Measurements from ENCODE around the gene PPP1R37.

PPP1R37 gene

DNA sequence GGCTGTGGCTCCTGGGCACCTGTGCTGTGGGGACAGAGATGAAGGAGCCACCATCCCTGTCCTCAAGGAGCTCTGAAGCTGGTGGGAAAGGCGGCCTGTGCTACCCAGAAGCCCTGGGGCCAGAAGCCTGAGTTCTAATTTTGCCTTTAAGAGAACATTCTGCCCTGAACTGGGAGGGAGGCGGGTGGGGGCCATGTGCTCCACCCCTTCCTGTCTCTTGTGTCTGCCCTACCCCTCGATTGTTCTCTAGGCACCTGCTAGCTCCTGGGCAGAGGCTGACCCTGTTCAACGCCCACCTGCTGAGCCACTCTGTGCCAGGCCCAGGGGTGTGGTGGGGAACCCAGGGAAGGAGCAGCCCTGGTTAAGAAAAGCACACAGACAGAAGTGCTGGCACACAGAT lies 79.2 kb downstream of the PPP1R37 start:
- no peak for TF ChIP-seq CTCF (IDR thresholded peaks at IDR 0.05)

- no peak for TF ChIP-seq CTCF (IDR thresholded peaks at IDR 0.05)
Observed at GRCh38 chr19:45172611-45173208, 79.7 kb downstream of the PPP1R37 start.

DNA sequence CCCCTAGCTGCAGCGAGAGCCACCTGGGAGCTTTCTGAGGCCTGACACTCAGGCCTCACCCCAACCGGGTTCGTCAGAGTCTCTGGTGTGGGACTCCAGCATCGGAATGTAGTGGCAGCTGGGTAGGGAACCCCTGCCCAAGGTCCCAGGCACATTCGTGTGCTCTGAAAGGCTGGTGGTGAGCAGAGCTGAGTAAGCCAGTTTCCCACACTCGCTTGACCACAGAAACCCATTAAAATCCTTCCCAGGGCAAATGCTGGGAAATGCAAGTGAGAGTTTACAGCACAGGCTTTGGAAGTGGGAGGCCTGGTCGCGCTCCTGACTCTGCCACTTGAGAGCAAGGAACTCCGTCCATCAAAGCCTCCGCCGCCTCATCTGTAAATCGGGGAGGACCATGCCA lies 80.8 kb downstream of the PPP1R37 start:
- no peak for TF ChIP-seq CTCF (IDR thresholded peaks at IDR 0.05)

DNA sequence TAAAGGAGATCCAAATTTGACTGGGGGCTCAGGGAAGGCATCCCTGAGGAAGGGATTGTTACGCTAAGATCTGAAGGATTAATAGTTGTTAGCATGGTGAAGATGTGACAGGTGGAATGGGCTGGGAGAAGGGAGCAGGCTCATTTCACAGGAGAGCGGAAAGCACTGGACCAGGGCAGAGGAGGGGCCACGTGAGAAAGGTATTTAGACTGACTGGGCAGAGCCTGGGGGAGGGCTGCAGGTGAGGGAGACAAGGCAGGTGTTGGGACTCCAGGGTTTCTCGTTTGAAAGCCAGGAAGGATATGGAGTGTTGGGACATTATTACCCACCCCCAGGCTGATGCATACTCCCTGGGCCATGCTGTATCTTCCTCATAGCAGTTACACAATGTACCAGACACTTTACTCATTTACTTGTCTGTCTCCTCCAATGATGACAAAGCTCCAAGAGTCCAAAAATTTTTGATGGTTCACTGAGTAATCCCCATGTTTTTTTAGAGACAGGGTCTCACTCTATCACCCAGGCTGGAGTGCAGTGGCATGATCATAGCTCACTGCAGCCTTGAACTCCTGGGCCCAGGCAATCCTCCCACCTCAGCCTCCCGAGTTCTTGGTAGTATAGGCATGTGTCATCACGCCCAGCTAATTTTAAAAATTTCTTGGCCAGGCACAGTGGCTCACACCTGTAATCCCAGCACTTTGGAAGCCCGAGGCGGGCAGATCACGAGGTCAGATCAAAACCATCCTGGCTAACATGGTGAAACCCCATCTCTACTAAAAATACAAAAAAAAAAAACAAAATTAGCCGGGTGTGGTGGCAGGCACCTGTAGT lies 82.8 kb downstream of the PPP1R37 start:
- TF ChIP-seq CTCF (IDR thresholded peaks at IDR 0.05) = no peak

GRCh38 chr19:45177817-45178261 lies 84.9 kb downstream of the PPP1R37 start, which contains the start of gene TRAPPC6A:
Gene TRAPPC6A, minus strand, starts transcription at chr19:45178237. Its CDS starts 19 bp downstream, at chr19:45178218.
- TF ChIP-seq CTCF (IDR thresholded peaks at IDR 0.05) = no peak

GRCh38 chr19:45178262-45179071 lies 85.5 kb downstream of the PPP1R37 start, which contains the start of gene BLOC1S3:
Gene BLOC1S3, plus strand, starts transcription at chr19:45178784. Its CDS starts 513 bp downstream, at chr19:45179297.
- TF ChIP-seq CTCF (IDR thresholded peaks at IDR 0.05) = no peak; the same call in 1 of the 2 replicates
